DMS153 (cell line): ENCODE results near the gene TUBB3.
"Not testable (repeated sequence)": the region's sequence is repeated elsewhere in the genome, so short reads cannot be mapped to it uniquely, and the experiment has no call there.

Experiments used
- DNase-seq: peaks from one replicate; lab custom pipeline; 2025; lab: John Stamatoyannopoulos, UW

TUBB3 gene

GRCh38 chr16:89922884-89923639, at the start of gene TUBB3:
Gene TUBB3 (plus strand): TSS chr16:89923342. CDS start chr16:89923402, 60 bp downstream.
- peak; percentile 69 for DNase-seq

DNA sequence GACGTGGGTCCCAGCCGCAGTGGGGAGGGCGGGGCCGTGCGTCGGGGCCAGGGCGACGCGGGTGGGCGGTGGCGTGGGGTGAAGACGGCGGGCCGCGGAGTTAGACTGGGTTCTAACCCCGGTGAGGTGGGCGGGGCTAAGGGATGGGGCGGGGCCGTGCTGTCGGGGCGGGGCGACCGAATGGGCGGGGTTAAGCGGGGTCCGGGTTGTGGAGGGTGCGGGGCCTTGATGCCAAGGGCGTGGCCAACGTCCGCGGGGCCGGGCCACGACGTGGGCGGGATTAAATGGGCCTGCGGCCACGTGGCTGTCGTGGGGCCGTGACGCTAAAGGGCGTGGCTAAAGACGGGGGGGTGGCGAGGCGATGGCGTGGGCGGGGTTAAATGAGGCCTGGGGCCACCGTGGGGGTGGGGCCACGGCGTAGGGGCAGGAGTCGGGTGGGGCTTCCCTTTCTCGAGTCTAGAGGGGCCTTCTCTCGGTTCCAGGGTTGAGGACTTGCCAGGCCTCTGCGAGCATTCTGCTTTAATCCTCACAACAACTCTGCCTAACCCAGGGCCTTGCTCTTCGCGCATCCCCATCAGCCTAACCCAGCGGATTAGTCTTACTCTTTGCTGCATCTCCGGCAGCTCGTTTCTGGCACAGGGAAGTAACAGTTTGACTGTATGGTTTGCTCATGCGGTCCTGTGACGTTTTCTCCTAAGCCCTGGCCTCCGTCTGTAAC, 49.0 kb upstream of the TUBB3 start:
- DNase-seq: peak; percentile 83

GRCh38 chr16:89879123-89879522, 44.0 kb upstream of the TUBB3 start:
- DNase-seq: not testable (repeated sequence)

DNA sequence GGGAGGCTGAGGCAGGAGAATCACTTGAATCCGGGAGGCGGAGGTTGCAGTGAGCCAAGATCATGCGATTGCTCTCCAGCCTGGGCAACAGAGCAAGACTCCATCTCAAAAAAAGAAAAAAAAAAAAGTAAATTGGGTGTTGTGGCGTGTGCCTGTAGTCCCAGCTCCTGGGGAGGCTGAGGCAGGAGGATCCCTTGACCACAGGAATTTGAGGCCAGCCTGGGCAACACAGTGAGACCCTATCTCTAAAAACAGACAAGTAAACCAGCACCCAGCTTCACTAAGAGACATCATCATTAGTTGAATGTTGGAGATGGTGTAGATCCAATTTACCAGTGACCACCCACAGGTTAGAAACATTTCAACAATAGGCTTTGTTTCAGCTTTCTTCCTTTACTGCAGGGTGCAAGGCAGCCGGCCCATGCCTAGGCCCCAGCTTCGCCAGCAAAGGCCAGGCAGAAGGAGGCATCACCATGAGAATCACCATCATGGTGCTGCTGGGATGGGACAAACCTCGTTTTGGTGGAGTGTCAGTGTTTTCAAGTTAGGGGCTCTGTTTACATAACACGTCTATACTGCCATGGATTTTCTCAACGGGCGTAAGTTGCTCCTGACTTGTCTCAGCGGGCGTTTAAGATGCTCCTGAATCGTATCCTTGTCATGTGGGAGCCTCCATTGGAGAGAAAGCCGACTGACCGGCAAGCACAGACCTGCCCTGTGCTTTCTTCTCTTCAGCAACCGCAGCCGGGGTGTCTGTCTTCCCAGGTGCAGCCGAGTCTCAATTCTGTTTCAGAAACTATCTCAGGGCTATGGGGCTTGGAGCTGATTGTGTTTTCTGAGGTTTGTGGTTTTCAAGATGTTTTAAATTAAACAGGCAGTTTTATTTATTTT, 42.4 kb upstream of the TUBB3 start:
- no peak for DNase-seq

GRCh38 chr16:89881368-89881730, 41.8 kb upstream of the TUBB3 start:
- no peak for DNase-seq

DNA sequence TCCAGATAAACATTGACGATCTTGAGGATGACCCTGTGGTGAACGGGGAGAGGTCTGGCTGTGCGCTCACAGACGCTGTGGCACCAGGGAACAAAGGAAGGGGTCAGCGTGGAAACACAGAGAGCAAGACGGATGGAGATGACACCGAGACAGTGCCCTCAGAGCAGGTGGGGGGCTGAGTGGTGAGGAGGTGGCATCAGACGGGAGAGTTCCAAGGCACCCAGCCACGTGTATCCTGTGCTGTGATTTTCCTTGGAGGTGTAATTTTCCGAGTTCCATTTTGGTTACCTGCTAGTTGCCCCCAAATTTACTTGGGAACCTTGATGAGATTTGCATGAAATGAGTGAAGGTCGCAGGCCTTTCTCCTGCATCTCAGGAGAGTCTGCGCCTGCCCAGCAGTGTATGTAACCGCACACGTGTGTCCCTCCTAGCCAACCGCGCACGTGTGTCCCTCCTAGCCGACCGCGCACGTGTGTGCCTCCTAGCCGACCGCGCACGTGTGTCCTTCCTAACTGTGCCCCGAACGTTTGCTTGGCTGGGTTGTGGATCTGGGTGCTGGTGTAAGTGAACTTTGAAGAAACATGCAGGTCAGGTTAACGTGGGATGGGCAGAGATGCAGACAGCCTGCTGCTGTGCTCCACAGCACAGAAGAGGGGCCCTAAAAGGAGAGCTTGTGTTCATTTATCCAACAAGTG, 39.6 kb upstream of the TUBB3 start:
- no peak for DNase-seq

- DNase-seq: no peak
Measured at GRCh38 chr16:89884041-89884421, 39.1 kb upstream of the TUBB3 start.

DNA sequence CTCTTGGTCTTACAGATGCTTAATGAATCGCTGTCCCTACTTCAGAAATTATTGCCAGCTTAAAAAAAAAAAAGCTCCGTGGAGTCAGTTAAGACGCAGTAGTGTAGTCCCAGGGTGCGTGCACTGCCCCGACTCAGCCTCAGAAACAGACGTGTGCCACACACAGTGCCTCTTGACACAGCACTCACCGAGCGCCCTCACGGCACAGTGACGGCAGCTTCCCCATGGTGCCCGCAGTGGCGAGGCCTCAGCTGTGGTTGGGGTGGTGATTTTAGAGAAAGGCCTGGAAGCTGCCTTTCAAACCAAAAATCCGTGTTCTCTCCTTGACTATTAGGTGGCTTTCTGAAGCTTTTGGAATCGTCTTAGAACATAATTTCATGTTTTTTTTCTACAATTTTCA, 35.9 kb upstream of the TUBB3 start:
- DNase-seq: no peak

GRCh38 chr16:89890200-89890599, 32.9 kb upstream of the TUBB3 start:
- DNase-seq: no peak

GRCh38 chr16:89890886-89891657, 32.1 kb upstream of the TUBB3 start:
- no peak for DNase-seq

DNA sequence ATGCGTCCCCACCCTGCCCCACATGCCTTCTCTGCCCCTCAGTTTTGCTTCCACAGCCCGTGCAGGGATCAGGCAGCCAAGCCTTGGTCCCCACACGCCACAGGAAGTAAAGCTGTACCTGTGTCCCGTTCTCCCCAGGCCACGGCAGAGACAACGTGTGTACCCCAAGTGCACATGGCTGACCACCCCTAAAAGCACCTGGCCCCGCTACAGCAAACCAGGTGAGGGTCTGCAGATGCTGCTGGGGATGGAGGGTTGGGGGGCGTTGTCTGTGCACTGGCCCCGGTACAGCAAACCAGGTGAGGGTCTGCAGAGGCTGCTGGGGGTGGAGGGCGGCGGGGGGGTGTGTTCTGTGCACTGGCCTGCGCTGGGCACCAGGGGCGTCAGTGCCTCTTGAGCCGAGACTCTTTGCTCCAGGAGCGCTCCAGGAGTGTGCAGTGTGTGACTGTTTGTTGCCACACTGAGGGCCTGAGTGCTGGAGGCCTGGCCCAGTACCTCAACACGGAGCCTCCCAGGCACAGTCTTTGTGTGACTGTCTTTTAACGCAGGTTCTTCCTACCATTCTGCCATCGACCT, 31.0 kb upstream of the TUBB3 start:
- no peak for DNase-seq

DNA sequence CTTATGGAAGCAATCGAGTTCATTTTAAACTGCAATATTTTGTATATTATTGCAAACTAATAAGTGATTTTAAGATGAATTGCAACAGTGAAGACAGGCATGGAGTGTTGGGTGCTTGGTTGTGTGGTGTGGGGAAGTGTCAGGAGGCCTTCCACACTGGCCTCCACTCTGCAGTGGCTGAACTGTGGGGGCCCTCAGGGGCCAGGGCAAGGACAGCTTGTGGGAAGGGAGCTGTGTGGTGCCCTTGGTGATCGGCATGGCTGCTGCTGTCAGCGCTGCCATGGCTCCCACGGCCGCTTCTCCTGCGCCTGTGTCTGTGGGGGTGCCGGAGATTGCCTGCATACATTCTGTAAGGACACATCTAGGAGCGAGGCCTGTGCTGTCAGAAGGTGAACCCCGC, 30.5 kb upstream of the TUBB3 start:
- DNase-seq: no peak

DNA sequence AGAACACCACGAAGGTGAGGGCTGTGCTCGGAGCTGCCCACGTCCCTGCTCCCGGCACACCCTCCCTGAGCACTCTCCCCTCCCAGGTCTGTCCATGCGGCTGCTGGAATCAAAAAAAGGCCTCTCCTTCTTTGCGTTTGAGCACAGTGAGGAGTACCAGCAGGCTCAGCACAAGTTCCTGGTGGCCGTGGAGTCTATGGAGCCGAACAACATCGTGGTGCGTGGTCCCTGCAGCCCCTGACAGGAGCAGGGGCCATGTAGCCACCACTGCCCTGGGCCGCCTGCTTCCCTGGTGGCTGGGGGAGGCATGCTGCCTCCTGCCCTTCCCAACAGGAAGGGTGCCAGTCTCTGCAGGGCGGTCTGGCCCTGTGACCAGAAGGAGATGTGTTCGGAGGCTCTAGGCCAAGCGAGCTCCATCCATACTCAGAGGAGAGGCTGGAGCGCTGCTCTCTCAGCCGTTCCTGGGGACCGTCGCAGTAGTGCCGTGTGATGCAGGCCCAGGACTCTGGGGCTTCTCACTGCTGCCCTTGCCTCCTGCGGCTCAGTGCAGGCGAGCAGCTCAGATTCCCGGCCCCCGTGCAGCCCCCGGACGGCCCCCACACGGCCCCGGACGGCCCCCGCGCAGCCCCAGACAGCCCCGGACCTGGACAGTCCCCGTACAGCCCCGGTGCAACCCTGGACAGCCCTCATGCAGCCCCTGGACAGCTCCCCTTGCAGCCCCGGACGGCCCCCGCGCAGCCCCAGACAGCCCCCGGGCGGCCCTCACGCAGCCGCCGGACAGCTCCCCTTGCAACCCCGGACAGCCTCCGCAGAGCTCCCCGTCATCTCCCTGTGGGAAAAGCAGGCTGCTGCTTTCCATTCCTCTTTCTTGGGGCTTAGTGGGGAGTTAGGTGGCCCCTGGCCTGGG, 29.2 kb upstream of the TUBB3 start:
- no peak for DNase-seq

DNA sequence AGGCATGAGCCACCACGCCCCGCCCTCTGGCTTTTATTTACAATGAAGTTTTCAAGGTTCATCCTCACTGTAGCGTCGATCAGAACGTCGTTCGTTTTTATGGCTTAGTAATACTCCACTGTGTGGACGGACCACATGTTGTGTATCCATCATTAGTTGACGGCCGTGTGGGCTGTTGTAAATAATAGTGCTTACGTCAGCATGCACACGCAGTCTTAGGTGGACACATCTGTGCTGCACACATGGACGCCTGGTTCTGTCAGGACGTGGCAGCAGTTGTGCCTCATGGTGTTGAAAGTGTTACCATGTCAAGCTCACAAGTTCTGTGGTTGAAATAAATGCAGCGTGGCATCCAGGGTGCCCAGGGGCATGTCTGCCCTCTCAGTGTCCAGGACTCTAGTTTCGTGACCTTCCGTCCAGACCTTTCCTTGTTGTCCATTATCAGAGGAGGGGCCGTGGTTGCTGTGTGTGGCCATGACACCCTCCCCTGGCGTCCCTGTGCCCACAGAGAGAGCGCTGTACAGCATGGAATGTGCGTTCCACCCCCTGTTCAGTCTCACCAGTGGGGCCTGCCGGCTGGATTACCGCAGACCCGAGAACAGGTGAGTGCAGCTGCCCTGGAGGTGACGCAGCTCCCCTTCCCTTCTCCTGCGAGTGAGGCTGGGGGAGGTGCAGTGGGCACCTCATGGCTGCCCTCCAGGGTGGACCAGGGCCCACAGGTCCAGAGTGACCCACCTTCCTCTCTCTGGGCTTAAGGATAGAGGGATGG, 27.5 kb upstream of the TUBB3 start:
- DNase-seq: no peak

GRCh38 chr16:89897204-89897603, 25.9 kb upstream of the TUBB3 start:
- DNase-seq: no peak

DNA sequence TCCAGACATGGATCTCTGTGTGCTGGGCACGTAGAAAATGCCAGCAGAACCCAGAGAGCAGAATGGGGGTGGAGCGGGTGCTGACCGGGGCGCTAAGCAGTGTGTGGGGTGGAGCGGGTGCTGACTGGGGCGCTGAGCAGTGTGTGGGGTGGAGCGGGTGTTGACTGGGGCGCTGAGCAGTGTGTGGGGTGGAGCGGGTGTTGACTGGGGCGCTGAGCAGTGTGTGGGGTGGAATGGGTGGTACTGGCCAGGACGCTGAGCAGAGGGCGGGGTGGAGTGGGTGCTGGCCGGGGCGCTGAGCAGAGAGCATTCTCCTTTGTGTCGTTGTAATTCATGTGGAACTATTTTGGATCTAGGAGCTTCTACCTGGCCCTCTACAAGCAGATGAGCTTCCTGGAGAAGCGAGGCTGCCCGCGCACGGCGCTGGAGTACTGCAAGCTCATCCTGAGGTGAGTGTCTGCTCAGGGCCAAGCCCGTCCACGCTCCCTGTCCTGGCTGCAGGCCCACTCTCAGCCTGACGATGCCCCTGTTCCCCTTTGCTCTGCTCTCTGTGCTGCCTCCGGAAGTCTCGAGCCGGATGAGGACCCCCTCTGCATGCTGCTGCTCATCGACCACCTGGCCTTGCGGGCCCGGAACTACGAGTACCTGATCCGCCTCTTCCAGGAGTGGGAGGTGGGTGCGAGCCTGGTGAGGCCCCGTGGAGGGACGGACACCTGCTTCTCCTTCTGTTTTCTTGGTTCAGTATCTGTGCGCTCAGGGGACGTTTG, 24.8 kb upstream of the TUBB3 start:
- no peak for DNase-seq

DNA sequence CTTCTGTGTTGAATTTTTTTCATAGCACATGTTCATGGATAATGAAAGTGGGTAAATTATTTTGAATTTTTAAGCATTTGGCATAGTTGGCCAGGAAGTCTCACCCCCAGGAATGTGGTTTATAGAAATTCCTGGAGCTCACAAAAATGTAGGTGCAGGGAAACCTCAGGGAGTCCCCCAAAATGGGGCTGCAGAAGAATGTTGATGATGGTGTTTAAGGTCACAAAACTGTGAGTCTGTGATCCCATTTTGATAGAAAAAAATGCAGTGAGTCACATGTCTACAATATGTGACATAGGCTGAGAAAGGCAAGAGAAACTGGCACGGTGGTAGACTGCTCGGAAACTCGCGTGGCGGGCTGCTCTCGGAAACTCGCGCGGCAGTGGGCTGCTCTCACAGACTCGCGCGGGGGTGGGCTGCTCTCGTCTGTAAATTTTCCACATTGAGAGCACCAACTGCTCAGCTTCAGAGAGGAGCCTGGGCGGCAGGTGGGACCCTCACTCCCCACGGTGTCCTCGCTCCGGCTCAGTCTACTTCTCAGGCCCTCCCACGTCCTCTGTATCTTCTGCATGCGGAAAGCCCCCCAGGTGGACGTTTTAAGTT, 23.2 kb upstream of the TUBB3 start:
- no peak for DNase-seq

- DNase-seq: no peak
Measured at GRCh38 chr16:89900885-89901284, 22.3 kb upstream of the TUBB3 start.
